SH-SY5Y (cell line): ENCODE measurements around the gene CASKIN2.

Experiments used
- GATA2 ChIP-seq: IDR thresholded peaks from 2 replicates; pipeline ENCODE4 v1.6.1; 2011; ENCODE audit warnings: mild to moderate bottlenecking, low read depth, low read length
- GATA3 ChIP-seq: IDR thresholded peaks from 2 replicates; pipeline ENCODE4 v1.6.1; 2011; ENCODE audit warnings: low read depth, mild to moderate bottlenecking, low read length, moderate library complexity

GRCh38 chr17:75517297-75517865 is 2.0 kb upstream of the CASKIN2 start:
- TF ChIP-seq GATA3, result no peak
- TF ChIP-seq GATA2, result no peak
